Left kidney (tissue), 2 donors: ENCODE results near the gene CLK1. TPM values are rescaled to one million over a fixed set of nuclear protein-coding genes. Genes with fewer than 3 reads are reported as not detected.

ENCODE experiments used
- DNase-seq: peaks from one replicate; pipeline ENCODE4 v3.0.0-alpha.2; 2013
- polyA plus RNA-seq: library from polyadenylated mRNA; unstranded; fragments of 120-200 nt; gene quantifications from one replicate; pipeline ENCODE4 v1.2.1, GENCODE V29; 2013; ENCODE audit not compliant: insufficient read length

CLK1 gene
- polyA plus RNA-seq, 1 donor: 335 TPM

GRCh38 chr2:200814276-200814815 lies 50.1 kb downstream of the CLK1 start:
- no peak for DNase-seq

DNA sequence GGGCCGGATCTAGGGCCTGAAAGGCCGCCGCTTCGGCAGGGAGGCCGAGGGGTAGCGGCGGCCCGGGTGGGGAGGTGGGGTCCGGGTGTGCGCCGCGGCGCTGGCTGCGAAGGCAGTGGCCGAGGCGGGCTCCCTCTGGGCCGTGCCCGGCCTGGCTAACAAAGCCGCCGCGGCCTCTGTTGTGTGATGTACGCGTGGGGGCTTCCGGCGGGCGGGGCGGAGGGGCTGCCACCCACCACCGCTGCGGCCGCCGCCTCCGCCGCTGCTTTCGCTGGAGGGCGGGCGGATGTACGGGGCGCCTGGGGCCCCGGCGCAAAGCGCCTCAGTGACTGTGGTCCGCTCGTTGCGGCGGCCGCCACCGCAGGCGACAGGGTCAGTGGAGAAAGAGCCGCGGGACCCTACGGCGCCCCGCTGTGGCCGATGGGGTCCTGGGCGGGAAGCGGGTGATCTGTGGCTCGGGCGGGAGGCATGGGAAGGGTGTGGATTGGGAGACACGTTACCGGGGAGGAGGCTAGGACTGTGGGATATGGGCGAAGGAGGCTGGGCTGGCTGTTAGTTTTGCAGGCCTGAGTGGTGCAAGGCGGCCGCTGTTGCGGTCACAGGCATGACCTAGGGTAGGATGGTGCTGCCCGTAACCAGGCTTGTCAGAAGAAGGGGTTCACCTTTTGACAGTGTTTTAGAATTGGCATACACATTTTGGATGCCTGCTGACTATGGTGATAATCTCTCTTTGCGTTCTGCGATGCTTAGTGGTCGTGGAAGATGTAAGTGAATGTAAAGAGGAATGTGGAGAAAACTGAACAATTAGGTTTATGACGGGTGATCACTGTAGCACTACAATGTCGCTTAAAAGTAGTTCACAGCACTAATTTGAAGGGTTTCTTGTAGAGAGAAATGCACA lies 52.1 kb downstream of the CLK1 start:
- DNase-seq: peak; percentile 62

GRCh38 chr2:200811333-200812121 lies 52.9 kb downstream of the CLK1 start, which contains the start of gene BZW1:
BZW1 (plus strand) TSS chr2:200811910; CDS start chr2:200813218, 1,308 bp downstream.
- peak; percentile 97 for DNase-seq

DNA sequence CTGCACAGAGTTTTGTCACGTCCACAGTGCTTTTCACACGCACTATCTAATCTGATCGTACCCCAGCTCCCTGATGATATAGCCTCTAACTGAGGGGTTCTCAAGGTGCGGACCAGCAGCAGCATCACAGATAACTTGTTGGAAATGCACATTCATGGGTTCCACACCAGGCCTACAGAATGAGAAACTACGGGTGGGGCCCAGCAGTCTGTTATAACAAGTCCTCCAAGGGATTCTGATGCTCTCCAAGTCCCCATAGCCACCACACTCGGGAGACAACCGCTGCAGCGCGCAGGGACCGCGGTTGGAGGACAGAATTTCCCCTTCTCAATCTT lies 53.5 kb downstream of the CLK1 start:
- DNase-seq: no peak

DNA sequence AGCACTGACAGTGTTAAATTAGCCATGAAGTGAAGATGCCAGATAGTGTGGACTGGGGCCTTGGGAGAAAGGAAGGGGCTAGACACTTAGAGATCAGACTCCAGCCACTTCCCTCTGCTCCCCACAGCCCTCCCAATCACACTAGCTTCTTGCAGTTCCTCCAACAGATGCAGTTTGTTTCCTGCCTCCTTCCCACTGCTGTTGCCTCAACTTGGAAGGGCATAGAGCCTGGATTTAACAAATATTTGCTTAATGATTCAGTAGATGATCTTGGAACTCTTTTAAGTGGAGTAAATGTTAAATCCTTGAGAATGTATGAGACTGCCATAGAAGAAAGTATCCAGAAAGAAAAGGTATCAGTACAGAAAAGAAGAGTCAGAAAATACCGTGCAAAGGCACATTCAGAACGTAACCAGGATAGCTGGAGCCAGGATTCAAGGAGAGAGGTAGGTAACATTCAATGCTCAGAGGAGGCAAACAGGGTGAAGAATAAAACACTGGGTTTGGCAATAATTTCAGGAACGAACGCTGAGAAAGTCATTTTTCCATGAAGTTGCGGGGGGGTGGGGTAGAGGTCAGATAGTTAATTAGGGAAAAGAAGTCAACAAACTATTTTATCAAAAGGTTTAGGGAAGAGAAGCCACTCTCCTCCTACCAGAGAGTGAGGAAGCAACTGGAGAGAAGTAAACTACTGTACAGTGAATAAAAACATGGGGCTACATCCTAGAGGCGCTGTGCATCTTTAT lies 54.0 kb downstream of the CLK1 start:
- DNase-seq: no peak

DNA sequence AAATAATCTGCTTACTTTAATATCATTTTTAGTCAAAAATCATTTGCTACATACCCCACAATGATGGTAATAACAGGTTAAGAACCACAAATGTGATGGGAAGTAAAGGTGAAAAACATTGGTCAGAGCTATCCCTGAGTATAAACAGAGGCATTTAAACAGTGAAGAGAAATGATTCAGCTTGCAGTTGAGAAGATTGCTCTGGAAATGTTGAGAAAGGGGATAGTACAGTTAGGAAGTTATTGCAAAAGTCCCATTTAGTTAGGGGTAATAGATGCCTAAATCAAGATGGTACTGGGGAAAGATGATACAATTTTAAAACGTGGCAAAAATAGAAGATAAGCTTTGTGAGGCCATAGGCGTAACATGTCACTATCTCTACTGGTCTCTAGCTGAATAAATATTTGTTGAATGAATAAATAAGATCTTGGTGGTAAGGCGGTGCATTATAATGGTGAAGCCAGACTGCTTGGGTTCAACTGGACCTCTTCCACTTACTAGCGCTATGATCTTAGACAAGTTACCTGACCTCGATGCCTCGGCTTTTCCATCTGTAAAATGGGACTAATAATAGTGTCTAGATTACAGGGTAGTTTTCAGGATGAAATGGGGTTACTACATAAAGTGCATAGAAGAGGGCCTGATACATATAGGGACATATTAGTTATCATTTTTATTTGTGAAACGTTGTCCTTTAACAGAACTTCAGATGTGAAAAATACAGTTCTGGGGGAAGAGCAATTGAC lies 54.8 kb downstream of the CLK1 start:
- DNase-seq: no peak

Other genes starting within 250 kb of the CLK1 start
- gene BZW1, start 52.7 kb downstream of the CLK1 start, polyA plus RNA-seq: 282 TPM
- gene PPIL3, start 24.4 kb upstream of the CLK1 start, polyA plus RNA-seq: 91.3 TPM
- gene NIF3L1, start 24.7 kb upstream of the CLK1 start, polyA plus RNA-seq: 53.4 TPM
- gene ORC2, start 99.0 kb upstream of the CLK1 start, polyA plus RNA-seq: 46.0 TPM
- 21.1 TPM for gene HYCC2, start 207.0 kb upstream of the CLK1 start, polyA plus RNA-seq
- gene NDUFB3, start 207.3 kb upstream of the CLK1 start, polyA plus RNA-seq: 108 TPM